K562 (cell line): ENCODE data around the gene ZCCHC4. TPM values are rescaled to one million over a fixed set of nuclear protein-coding genes. Genes with fewer than 3 reads are reported as not detected.

Experiments
- ASH1L ChIP-seq: fragments of 450-650 bp; IDR thresholded peaks from 2 replicates; pipeline ENCODE4 v1.6.1; 2018; ENCODE audit warnings: borderline replicate concordance, mild to moderate bottlenecking, low read depth; ENCODE audit not compliant: partially characterized antibody
- EP300 ChIP-seq: IDR thresholded peaks from 2 replicates; pipeline ENCODE4 v1.6.1; 2012; ENCODE audit warnings: low read length, improper control_type of control experiment
- EP400 ChIP-seq: fragments of 450-650 bp; IDR thresholded peaks from 2 replicates; pipeline ENCODE4 v1.6.1; 2017; ENCODE audit warnings: antibody characterized with exemption, mild to moderate bottlenecking, moderate library complexity
- FOXK1 ChIP-seq: sonication (generic); formaldehyde crosslinking; IDR thresholded peaks from 2 replicates; pipeline ENCODE4 v1.8.0; 2022; ENCODE audit warnings: missing genetic modification reagents, mild to moderate bottlenecking, borderline replicate concordance
- HNRNPLL ChIP-seq: fragments of 200-400 bp; formaldehyde crosslinking; IDR thresholded peaks from 2 replicates; pipeline ENCODE4 v1.6.1; 2017; ENCODE audit warnings: low read length, low read depth, mild to moderate bottlenecking; ENCODE audit not compliant: poor library complexity, severe bottlenecking
- HSF4 ChIP-seq: fragments of 250-450 bp; sonication (Bioruptor Pico); IDR thresholded peaks from 2 replicates; pipeline ENCODE4 v2.1.2; 2022; ENCODE audit warnings: mild to moderate bottlenecking, moderate library complexity, borderline replicate concordance
- KAT2B ChIP-seq: IDR thresholded peaks from one replicate; pipeline ENCODE4 v1.6.1; 2012; ENCODE audit warnings: low read depth, mild to moderate bottlenecking, control low read depth, inconsistent platforms, low read length, moderate library complexity
- KLF1 ChIP-seq: fragments of 450-650 bp; IDR thresholded peaks from 2 replicates; pipeline ENCODE4 v1.6.1; 2016; ENCODE audit warnings: missing genetic modification characterization, missing compliant biosample characterization
- NBN ChIP-seq: fragments of 450-650 bp; IDR thresholded peaks from 2 replicates; pipeline ENCODE4 v1.6.1; 2016; ENCODE audit warnings: low read depth, mild to moderate bottlenecking
- POLR2G ChIP-seq: fragments of 200-400 bp; formaldehyde crosslinking; IDR thresholded peaks from 2 replicates; pipeline ENCODE4 v1.6.1; 2017; ENCODE audit warnings: low read depth, mild to moderate bottlenecking, antibody characterized with exemption, low read length, moderate library complexity
- PTBP1 ChIP-seq: fragments of 200-400 bp; formaldehyde crosslinking; IDR thresholded peaks from 2 replicates; pipeline ENCODE4 v1.6.1; 2017; ENCODE audit warnings: low read depth, low read length
- RREB1 ChIP-seq: fragments of 250-450 bp; sonication (Bioruptor Pico); IDR thresholded peaks from 2 replicates; pipeline ENCODE4 v1.4.0; 2020
- SIN3A ChIP-seq, 2 experiments: fragments of 150-350 bp in 1 of 2; IDR thresholded peaks; 2 replicates each; pipeline ENCODE4 v1.6.1; 2011 to 2016; ENCODE audit warnings: borderline replicate concordance in 2 of 2, low read depth in 2 of 2, low read length in 2 of 2, mild to moderate bottlenecking in 2 of 2, moderate library complexity in 2 of 2; ENCODE audit not compliant: control insufficient read depth in 1 of 2
- ZC3H11A ChIP-seq: IDR thresholded peaks from 2 replicates; pipeline ENCODE4 v1.6.1; 2012; ENCODE audit warnings: low read depth, low read length, improper control_type of control experiment
- ZEB2 ChIP-seq: fragments of 450-650 bp; IDR thresholded peaks from 2 replicates; pipeline ENCODE4 v1.6.1; 2016
- ZNF347 ChIP-seq: fragments of 450-650 bp; formaldehyde crosslinking; IDR thresholded peaks from 2 replicates; pipeline ENCODE4 v1.4.0; 2020; ENCODE audit warnings: low read depth, mild to moderate bottlenecking, moderate library complexity
- polyA plus RNA-seq, 8 experiments: library from polyadenylated mRNA; depleted of rRNA in 4 of 8; stranded (reverse) in 5 of 8; unstranded in 3 of 8; fragments of >200 nt; fragmentation: Nextera tagmentation in 2 of 8; fragmentation: Illumina TruSeq in 1 of 8; extraction: Ambion mirVana in 2 of 8; extraction: Trizol in 1 of 8; gene quantifications; 2 replicates each; pipeline versions ENCODE4 v1.2.1 to v1.2.3, GENCODE V29; 2011 to 2014; ENCODE audit warnings: inconsistent platforms in 1 of 8, missing spikeins in 1 of 8
- total RNA-seq, 7 experiments: library from RNA; depleted of rRNA in 6 of 7; stranded (reverse); fragments of >200 nt in 6 of 7; fragmentation: Illumina TruSeq in 2 of 7; extraction: Trizol in 2 of 7; gene quantifications; 2 replicates each; pipeline versions ENCODE4 v1.2.1 to v1.2.3, GENCODE V29; 2011 to 2021; ENCODE audit warnings: low replicate concordance in 1 of 7
- TF ChIP-seq, protein P1 (sequence below): fragments of 150-350 bp; IDR thresholded peaks from 2 replicates; pipeline ENCODE4 v1.6.1; 2014; ENCODE audit warnings: low read depth, mild to moderate bottlenecking, low read length, borderline replicate concordance

Gene ZCCHC4
- total and polyA plus RNA-seq, 9 of the 15 experiments (the other 6 are each of a cell fraction or from before 2014, with no cell fraction given): 5.3 to 26.1 (median 15.2) TPM

- TF ChIP-seq EP300: no peak
- no peak for TF ChIP-seq ASH1L
- no peak for TF ChIP-seq HSF4 (CRISPR knock-in tag)
- TF ChIP-seq ZNF347 (CRISPR knock-in tag): no peak
- no peak for TF ChIP-seq PTBP1
- TF ChIP-seq, protein P1, sequence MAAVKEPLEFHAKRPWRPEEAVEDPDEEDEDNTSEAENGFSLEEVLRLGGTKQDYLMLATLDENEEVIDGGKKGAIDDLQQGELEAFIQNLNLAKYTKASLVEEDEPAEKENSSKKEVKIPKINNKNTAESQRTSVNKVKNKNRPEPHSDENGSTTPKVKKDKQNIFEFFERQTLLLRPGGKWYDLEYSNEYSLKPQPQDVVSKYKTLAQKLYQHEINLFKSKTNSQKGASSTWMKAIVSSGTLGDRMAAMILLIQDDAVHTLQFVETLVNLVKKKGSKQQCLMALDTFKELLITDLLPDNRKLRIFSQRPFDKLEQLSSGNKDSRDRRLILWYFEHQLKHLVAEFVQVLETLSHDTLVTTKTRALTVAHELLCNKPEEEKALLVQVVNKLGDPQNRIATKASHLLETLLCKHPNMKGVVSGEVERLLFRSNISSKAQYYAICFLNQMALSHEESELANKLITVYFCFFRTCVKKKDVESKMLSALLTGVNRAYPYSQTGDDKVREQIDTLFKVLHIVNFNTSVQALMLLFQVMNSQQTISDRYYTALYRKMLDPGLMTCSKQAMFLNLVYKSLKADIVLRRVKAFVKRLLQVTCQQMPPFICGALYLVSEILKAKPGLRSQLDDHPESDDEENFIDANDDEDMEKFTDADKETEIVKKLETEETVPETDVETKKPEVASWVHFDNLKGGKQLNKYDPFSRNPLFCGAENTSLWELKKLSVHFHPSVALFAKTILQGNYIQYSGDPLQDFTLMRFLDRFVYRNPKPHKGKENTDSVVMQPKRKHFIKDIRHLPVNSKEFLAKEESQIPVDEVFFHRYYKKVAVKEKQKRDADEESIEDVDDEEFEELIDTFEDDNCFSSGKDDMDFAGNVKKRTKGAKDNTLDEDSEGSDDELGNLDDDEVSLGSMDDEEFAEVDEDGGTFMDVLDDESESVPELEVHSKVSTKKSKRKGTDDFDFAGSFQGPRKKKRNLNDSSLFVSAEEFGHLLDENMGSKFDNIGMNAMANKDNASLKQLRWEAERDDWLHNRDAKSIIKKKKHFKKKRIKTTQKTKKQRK: no peak
- TF ChIP-seq HNRNPLL: no peak
- no peak for TF ChIP-seq NBN
- TF ChIP-seq KAT2B: no peak
- TF ChIP-seq SIN3A (IDR thresholded peaks at IDR 0.05; ENCODE audit: borderline replicate concordance in 2 of 2, control insufficient read depth in 1 of 2, low read depth in 2 of 2, low read length in 2 of 2): peak; percentile 62 to 63; a peak in 2 of 4 replicates
- TF ChIP-seq KLF1: no peak
- TF ChIP-seq RREB1: no peak
- no peak for TF ChIP-seq ZC3H11A
- no peak for TF ChIP-seq ZEB2
- TF ChIP-seq FOXK1 (CRISPR knock-in tag): no peak
- TF ChIP-seq EP400: peak; percentile 54; the same call in 1 of the 2 replicates
- peak; percentile 98 for TF ChIP-seq POLR2G
These were observed 64.4 kb downstream of the ZCCHC4 start, which contains the start of gene ANAPC4 (continued) for GRCh38 chr4:25376754-25377571.
